Thyroid gland (tissue), 4 donors: ENCODE results near the gene NXPH4. TPM values are rescaled to one million over a fixed set of nuclear protein-coding genes. Genes with fewer than 3 reads are reported as not detected.

ENCODE experiments used
- DNase-seq, 2 donors: peaks; one replicate each; pipeline ENCODE4 v3.0.0-alpha.2; 2019
- H3K27ac ChIP-seq, 3 donors: fragments of 200-600 bp; sonication (generic); 1 replicate in 2 of 3; 2 replicates in 1 of 3; pipeline ENCODE4 v1.5.1; 2016 to 2019; ENCODE audit warnings: mild to moderate bottlenecking in 1 of 3, moderate library complexity in 1 of 3
- H3K27me3 ChIP-seq: fragments of 200-600 bp; sonication (generic); one replicate; pipeline ENCODE4 v1.5.1; 2019
- H3K36me3 ChIP-seq, 2 donors: fragments of 200-600 bp; sonication (generic); one replicate each; pipeline ENCODE4 v1.5.1; 2016 to 2019
- H3K4me1 ChIP-seq, 2 donors: fragments of 200-600 bp; sonication (generic); one replicate each; pipeline ENCODE4 v1.5.1; 2017 to 2019
- H3K4me3 ChIP-seq, 3 donors: fragments of 200-600 bp; sonication (generic); replicated peaks in 1 of 3; 1 replicate in 2 of 3; 2 replicates in 1 of 3; pipeline ENCODE4 v1.5.1; 2016; ENCODE audit warnings: mild to moderate bottlenecking in 1 of 3
- H3K9me3 ChIP-seq: fragments of 200-600 bp; sonication (generic); one replicate; pipeline ENCODE4 v1.5.1; 2017
- POLR2A ChIP-seq, 2 donors: fragments of 450-650 bp; IDR thresholded peaks; one replicate each; pipeline ENCODE4 v1.6.1; 2017; ENCODE audit warnings: antibody characterized with exemption in 2 of 2, mild to moderate bottlenecking in 2 of 2, moderate library complexity in 1 of 2
- WGBS, 2 donors: methylation state at CpG; one replicate each; pipeline ENCODE4 v1.1.5; 2017; 5-methylcytosine and 5-hydroxymethylcytosine counted together
- intact Hi-C: fragments of 100-400 bp; cut with DNase I; formaldehyde crosslinking; loops from one replicate; pipeline ENCODE4 v1.15.1; 2023
- total RNA-seq, 4 donors: library from RNA; depleted of rRNA; stranded (reverse); fragments of >200 nt; gene quantifications; one replicate each; pipeline ENCODE4 v1.2.3, GENCODE V29; 2016
- TF ChIP-seq, protein P1 (sequence below), 6 experiments: fragments of 200-600 bp in 3 of 6; fragments of 450-650 bp in 3 of 6; sonication (generic) in 3 of 6; IDR thresholded peaks; one replicate each; pipeline ENCODE4 v1.5.1; 2016 to 2019; ENCODE audit warnings: antibody characterized with exemption in 6 of 6, mild to moderate bottlenecking in 2 of 6, inconsistent platforms in 1 of 6, moderate library complexity in 1 of 6

NXPH4 gene
- total RNA-seq, 4 donors from 2014 or later, result 0.27 TPM; not detected in 3

GRCh38 chr12:57219205-57219992 is 2.8 kb downstream of the NXPH4 start:
- DNase-seq, result no peak

GRCh38 chr12:57219993-57220754 is 3.6 kb downstream of the NXPH4 start:
- WGBS, 2 donors, result 8% methylated on average over 38 of the region's 38 CpGs
- H3K27me3 ChIP-seq, result peaks cover 36% of the 10 kb centered on the region

More at GRCh38 chr12:57219205-57219992, 2.8 kb downstream of the NXPH4 start:
- H3K27ac ChIP-seq, result no peak overlapping the region
- H3K36me3 ChIP-seq, result no peaks in the 10 kb centered on the region
- peaks cover 32% of the 10 kb centered on the region for H3K27me3 ChIP-seq
- no peak for TF ChIP-seq POLR2A (IDR thresholded peaks at IDR 0.05)
- TF ChIP-seq, protein P1, sequence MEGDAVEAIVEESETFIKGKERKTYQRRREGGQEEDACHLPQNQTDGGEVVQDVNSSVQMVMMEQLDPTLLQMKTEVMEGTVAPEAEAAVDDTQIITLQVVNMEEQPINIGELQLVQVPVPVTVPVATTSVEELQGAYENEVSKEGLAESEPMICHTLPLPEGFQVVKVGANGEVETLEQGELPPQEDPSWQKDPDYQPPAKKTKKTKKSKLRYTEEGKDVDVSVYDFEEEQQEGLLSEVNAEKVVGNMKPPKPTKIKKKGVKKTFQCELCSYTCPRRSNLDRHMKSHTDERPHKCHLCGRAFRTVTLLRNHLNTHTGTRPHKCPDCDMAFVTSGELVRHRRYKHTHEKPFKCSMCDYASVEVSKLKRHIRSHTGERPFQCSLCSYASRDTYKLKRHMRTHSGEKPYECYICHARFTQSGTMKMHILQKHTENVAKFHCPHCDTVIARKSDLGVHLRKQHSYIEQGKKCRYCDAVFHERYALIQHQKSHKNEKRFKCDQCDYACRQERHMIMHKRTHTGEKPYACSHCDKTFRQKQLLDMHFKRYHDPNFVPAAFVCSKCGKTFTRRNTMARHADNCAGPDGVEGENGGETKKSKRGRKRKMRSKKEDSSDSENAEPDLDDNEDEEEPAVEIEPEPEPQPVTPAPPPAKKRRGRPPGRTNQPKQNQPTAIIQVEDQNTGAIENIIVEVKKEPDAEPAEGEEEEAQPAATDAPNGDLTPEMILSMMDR (IDR thresholded peaks at IDR 0.05), result no peak
- no peaks in the 10 kb centered on the region for H3K9me3 ChIP-seq
- intact Hi-C loops, result no loop called here
- WGBS, 2 donors, result 53 to 56% methylated on average over 14 of the region's 14 CpGs
- H3K4me1 ChIP-seq, result peaks cover 8 to 24% of the 10 kb centered on the region in 2 donors
- no peak overlapping the region for H3K4me3 ChIP-seq

DNA sequence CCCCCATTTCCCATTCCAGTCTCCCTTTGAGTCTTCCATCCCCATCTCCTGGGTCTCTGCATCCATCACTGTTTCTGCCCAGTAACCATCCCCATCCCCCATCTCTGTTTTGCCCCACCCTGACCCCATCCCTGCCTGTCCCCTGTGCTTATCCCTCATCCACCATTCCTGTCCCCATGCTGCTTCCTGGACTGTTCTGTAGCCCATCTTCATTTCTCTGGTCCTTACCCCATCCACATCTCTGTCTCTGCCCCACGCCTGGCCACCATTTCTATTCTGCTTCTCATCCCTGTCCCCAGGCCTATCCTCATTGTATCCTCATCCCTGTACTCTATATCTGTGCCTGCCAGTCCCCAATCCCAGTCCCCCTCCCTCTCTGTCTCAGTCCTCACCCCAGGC is 4.2 kb downstream of the NXPH4 start:
- DNase-seq, result no peak
- Histone ChIP-seq H3K27ac (no peak overlapping the region), H3K36me3 (no peaks in the 10 kb centered on the region), H3K27me3 (peaks cover 36% of the 10 kb centered on the region), H3K4me1 (peaks cover 8 to 29% of the 10 kb centered on the region in 2 donors), H3K9me3 (no peaks in the 10 kb centered on the region), H3K4me3 (no peak overlapping the region)
- no peak for TF ChIP-seq POLR2A (IDR thresholded peaks at IDR 0.05)
- TF ChIP-seq, protein P1 (IDR thresholded peaks at IDR 0.05), result no peak
- 39 to 41% methylated on average over 1 of the region's 1 CpG for WGBS, 2 donors
- intact Hi-C loops, result no loop called here

More at GRCh38 chr12:57219993-57220754, 3.6 kb downstream of the NXPH4 start:
- Histone ChIP-seq H3K36me3 (no peaks in the 10 kb centered on the region), H3K4me3 (no peak overlapping the region), H3K27ac (no peak overlapping the region), H3K4me1 (peaks cover 8 to 26% of the 10 kb centered on the region in 2 donors), H3K9me3 (no peaks in the 10 kb centered on the region)
- TF ChIP-seq, protein P1 (IDR thresholded peaks at IDR 0.05), result no peak
- TF ChIP-seq POLR2A (IDR thresholded peaks at IDR 0.05), result no peak
- no peak for DNase-seq
- intact Hi-C loops, result no loop called here

- H3K4me1 ChIP-seq, result peaks cover 8 to 26% of the 10 kb centered on the region in 2 donors
- DNase-seq, result no peak
- no peaks in the 10 kb centered on the region for H3K36me3 ChIP-seq
- H3K4me3 ChIP-seq, result no peak overlapping the region
- WGBS, 2 donors, result 12 to 20% methylated on average over 10 to 16 of the region's 24 CpGs
- peaks cover 39% of the 10 kb centered on the region for H3K27me3 ChIP-seq
- intact Hi-C loops, result no loop called here
- no peak overlapping the region for H3K27ac ChIP-seq
- TF ChIP-seq, protein P1 (IDR thresholded peaks at IDR 0.05), result no peak
- no peak for TF ChIP-seq POLR2A (IDR thresholded peaks at IDR 0.05)
- H3K9me3 ChIP-seq, result no peaks in the 10 kb centered on the region
Measured at GRCh38 chr12:57221169-57221917, 4.7 kb downstream of the NXPH4 start.
